ENCODE measurements around the gene GPR183.
"Not testable (repeated sequence)": the region's sequence is repeated elsewhere in the genome, so short reads cannot be mapped to it uniquely, and the experiment has no call there.

The GPR183 gene

DNA sequence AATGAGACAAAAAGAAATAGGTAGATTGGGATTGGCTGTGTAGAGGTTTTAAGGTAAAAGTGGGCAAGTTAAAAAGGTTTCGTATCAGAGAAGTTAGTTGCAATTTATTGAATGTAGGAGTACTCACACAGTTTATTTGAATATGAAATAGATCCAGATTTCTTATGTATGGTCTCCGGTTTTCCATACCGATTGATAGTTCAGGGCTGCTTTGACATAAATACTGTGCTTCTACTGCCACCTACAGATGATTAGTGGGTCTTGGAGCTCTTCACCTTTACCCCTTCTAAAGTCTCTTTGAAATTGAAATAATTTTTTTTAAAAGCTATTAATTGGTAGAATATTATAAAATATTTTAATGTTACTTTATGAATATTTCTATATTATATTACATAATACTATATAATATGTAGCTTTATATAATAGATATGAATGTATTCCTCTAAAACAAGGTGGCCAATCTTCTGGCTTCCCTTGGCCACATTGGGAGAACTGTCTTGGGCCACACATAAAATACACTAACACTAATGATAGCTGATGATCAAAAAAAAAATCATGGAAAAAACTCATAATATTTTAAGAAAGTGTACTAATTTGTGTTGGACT is 41.3 kb downstream of the GPR183 start:
- no peak for DNase-seq

DNA sequence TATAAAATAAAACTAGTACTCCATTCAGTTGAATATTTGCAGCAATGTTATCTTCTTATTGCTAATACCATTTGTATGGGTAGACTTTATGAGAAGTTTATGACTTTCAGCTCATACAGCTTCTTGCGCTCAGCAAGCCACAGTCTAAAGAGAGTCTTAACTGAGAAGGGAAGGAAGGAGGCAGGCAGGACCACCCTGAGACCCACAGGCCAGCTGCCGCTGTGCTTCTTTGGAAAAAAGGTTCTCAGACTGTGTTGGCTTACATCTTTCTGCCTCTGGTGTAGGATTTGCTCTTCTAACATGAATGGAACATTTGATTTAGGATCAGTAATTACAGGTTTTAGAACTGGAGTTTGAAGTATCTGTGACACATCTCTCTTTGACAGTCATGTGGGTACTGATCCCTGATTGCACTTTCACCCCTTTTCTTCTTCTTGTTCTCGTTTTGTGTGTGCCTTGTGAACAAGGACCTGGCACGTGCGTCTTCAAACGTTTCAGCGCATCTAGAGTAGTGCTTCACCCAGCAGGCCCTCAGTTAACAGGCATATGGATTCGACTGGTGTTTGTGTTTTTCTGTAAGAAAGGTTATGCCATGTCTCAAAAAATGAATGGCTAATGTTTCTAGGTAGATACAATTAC is 41.9 kb downstream of the GPR183 start:
- DNase-seq: no peak

DNA sequence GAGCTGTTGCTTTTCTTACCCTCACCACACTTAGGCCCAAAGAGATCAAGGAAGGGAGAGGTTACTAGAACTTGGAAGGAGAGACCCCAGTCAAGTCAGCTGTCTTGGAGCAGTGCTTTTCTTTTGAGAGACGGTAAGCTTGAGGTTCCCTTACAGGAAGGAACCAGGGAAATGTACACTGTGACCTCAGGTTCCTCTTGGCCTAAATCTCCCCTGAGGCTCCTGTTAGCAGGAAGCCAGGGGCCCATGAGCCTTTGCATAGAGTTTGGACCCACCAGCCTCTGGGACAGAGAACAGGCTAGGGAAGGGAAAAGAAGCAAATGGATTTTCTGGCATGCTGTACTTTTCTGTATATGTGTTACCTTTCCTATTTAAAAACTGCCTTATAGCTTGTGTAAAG is 43.1 kb downstream of the GPR183 start:
- no peak for DNase-seq

GRCh38 chr13:99263126-99263785 is 43.9 kb downstream of the GPR183 start:
- DNase-seq: no peak

GRCh38 chr13:99261059-99261458 is 46.1 kb downstream of the GPR183 start:
- DNase-seq: no peak

DNA sequence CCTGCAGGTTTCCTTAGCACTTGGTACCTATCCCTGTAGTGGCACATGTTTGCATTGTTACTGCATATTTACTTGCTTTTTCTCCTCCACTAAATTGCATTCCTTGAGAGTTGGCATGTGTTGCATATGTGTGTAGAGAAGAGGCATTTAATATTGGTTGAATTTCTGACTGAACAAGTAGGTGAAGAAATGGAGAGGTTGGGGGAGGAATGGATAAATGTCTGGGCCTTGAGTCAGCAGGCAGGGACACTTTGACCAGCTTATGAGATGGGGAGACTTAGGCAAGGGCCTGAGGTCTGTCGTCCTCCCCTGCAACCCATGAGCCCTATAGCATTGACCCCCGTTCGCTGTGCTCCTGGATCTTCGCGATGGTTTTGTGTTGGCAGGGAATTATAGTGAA is 47.0 kb downstream of the GPR183 start:
- DNase-seq: no peak

- no peak for DNase-seq
Measured at GRCh38 chr13:99258946-99259345, 48.3 kb downstream of the GPR183 start.

DNA sequence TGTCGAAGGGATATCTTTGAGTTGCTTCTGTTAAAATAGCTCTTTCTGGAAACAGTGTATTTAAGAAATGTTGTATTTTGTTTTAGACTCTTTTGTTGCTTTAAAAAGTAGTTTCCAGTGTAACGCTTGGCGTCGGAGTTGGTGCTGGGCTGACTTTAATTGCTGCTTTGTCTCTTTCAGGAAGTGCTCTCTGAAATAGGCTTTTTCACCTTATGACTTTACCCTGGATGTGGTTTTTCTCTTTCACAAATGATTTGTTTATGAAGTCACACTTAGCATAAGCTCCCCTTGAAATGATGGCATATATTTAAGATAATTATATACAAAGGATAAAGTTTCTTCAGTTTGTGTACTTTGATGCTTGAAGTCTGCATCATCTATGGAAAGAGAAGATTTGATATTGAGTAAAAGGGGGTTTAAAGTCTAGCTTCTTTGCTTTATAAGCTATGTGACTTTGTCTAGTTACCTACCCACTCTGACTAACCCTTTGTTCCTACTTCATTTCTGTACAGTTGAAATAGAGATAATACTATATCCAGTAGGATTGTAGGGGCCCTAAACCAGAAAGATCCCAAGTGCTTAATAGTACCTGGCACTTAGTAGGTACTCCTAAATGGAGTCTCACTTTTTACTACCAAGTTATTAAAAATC is 48.9 kb downstream of the GPR183 start, which contains the start of gene GPR18:
Gene GPR18 (minus strand): TSS at position 170 of the 651 bp plus-strand sequence. CDS start 2,507 bp downstream, outside the sequence.
- DNase-seq: no peak

- no peak for DNase-seq
Measured at GRCh38 chr13:99257291-99257690, 49.9 kb downstream of the GPR183 start.

DNA sequence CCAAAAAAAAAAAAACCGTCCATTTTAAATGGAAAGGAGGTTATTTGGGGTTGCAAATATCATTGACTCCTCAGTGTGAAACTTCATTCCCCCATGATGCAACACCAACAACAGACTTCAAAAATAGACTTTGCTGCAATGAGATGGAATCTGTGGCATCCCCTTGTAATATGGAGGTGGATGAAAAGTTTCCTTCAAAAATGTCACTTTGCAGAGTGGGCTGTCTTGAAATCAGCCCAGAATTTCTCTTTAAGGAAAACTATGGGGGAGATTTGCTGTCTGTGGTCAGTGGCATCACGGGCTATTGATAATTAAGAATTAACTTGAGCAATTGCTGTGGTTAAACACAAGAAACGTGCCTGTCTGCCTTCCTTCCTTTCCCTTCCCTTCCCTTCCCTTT is 50.5 kb downstream of the GPR183 start:
- DNase-seq: no peak

- no peak for DNase-seq
Measured at GRCh38 chr13:99256283-99256682, 50.9 kb downstream of the GPR183 start.

DNA sequence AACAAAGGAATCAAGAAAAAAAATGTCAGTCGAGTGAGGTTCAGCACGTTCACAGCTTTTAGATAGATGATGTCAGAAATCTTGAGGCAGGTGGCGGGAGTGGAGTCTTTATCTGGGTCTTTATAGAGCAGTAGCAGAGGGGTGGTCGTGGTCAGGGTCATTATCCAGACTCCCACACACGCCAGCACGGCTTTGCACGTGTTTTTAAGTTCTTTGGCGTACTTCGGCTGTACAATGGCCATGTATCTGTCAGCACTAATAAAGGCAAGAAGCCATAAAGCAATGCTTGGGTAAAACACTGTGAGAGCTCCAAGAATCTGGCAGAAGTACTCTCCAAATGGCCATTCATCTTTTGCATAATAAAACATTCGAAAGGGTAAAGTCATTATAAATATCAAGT is 51.9 kb downstream of the GPR183 start:
- no peak for DNase-seq

DNA sequence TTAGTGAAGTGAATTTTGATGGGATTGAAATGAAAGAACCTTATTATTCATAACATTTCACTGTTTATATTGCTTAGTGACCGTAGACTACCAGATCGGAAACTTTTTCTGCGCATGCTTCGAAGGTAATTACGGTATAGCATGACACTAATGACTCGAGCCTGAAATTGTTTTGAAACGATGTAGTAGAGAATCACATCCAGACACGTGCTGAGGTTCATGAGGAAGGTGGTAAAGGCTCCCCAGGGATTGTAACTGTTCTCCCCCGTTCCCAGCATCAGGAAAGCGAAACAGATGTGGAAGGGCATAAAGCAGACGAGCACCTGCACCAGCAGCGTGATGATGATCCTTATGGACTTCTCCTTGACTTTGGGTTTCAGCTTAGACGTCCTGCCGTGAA is 52.4 kb downstream of the GPR183 start:
- no peak for DNase-seq

DNA sequence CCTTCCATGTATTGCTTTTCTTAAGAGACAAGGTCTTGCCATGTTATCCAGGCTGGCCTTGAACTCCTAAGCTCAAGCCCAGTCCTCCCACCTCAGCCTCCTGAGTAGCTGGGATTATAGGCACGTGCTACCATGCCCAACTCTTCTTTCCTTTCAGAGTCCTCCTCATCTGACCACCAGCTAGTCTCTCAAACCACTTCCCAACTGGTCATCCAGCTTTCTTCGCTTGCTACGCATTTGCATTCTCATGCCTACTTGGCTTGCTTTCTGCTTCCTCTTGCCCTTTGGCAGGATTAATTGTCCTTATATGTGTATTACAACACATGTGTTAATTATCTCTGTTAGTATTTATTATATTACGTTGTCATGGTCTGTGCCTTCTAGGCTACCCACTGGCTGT is 55.3 kb downstream of the GPR183 start:
- DNase-seq: no peak

- DNase-seq: no peak
Measured at GRCh38 chr13:99250982-99251825, 56.0 kb downstream of the GPR183 start.

DNA sequence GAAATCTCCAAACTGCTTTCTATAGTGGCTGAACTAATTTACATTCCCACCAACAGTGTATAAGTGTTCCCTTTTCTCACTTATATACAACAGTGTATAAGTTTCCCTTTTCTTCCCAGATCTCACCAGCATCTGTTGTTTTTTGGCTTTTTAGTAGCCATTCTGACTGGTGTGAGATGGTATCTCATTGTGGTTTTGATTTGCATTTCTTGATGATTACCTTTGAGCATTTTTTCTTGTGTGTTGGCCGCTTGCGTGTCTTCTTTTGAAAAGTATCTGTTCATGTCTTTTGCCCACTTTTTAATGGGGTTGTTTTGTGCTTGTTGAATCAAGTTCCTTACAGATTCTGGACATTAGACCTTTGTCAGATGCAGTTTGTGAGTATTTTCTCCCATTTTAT is 57.6 kb downstream of the GPR183 start:
- not testable (repeated sequence) for DNase-seq

DNA sequence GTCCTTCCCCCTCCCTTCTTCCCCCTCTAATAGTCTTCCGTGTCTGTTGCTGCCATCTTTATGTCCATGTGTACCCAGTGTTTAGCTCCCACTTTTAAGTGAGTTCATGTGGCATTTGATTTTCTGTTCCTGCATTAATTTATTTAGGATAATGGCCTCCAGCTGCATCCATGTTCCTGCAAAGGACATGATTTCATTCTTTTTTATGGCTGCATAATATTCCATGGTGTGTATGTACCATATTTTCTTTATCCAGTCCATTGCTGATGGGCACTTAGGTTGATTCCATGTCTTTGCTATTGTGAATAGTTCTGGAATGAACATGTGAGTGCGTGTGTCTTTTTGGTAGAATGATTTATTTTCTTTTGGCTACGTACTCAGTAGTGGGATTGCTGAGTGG is 58.0 kb downstream of the GPR183 start:
- not testable (repeated sequence) for DNase-seq

- DNase-seq: no peak
Measured at GRCh38 chr13:99246100-99246499, 61.1 kb downstream of the GPR183 start.
